ENCODE results near the gene HLCS. TPM values are rescaled to one million over a fixed set of nuclear protein-coding genes. Genes with fewer than 3 reads are reported as not detected.

The HLCS gene
- total and polyA plus RNA-seq, 2 of the 4 experiments (the other 2 are of a cell fraction): 10.6 to 21.0 TPM

DNA sequence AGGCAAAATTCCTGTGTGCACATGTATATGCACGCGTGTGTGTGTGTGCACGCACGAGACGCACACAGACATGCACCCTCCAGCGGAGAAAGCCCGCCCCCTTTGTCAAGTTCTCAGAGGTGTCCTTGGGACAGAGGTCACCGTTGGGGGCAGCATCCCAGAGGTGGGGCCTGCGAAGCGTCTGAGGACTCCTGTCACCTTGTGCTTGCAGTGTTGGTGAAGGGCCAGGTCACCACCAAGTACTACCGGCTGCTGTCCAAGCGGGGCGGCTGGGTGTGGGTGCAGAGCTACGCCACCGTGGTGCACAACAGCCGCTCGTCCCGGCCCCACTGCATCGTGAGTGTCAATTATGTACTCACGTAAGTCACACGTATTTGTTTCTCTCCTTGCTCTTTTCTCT is 225.0 kb downstream of the HLCS start:
- Histone ChIP-seq H3K79me1 (ENCODE audit: low read depth in 1 of 2, low read length in 2 of 2) (no peaks in the 10 kb centered on the region; a peak in 1 of 4 replicates), H2BK120ac (ENCODE audit: low read depth, low read length) (no peak overlapping the region), H4K5ac (ENCODE audit: low read depth, low read length) (no peak overlapping the region), H3K56ac (ENCODE audit: extremely low read depth, insufficient read depth, low read length) (no peak overlapping the region), H3K9me1 (ENCODE audit: insufficient read depth, low read length) (0 out of 2 replicates have a peak, but pooled peaks cover 2% of the 10 kb centered on the region), H4K20me1 (ENCODE audit: insufficient read depth, low read length) (no peaks in the 10 kb centered on the region), H2BK20ac (ENCODE audit: low read depth, low read length) (no peak overlapping the region), H3K36me3 (ENCODE audit: control insufficient read depth, insufficient read depth, low read length) (no peaks in the 10 kb centered on the region), H2BK15ac (ENCODE audit: low read depth, low read length) (no peak overlapping the region), H2BK5ac (ENCODE audit: low read depth, low read length, poor library complexity, severe bottlenecking) (no peak overlapping the region), H3K4me1 (ENCODE audit: control insufficient read depth, insufficient read depth, low read length) (no peaks in the 10 kb centered on the region), H4K91ac (ENCODE audit: insufficient read depth, low read depth, low read length) (no peak overlapping the region), H3K9ac (ENCODE audit: low read depth, low read length) (no peak overlapping the region), H3K18ac (ENCODE audit: low read depth, low read length) (no peak overlapping the region), H3K23ac (ENCODE audit: low read depth, low read length) (no peak overlapping the region), H3K27ac (ENCODE audit: insufficient read depth, low read length) (no peak overlapping the region), H3K27me3 (ENCODE audit: control insufficient read depth, insufficient read depth, low read length) (peaks cover 12% of the 10 kb centered on the region), H3K9me3 (ENCODE audit: control insufficient read depth, insufficient read depth, low read length) (no peaks in the 10 kb centered on the region), H3K4ac (ENCODE audit: low read depth, low read length) (no peak overlapping the region), H2AK5ac (ENCODE audit: low read depth, low read length) (no peak overlapping the region), H2AFZ (replicated peaks; ENCODE audit: low read length, poor library complexity) (no peak overlapping the region), H3K4me3 (ENCODE audit: insufficient read depth, low read depth, low read length) (no peak overlapping the region), H3K14ac (replicated peaks; ENCODE audit: low read depth, low read length) (no peak overlapping the region), H2AK9ac (replicated peaks; ENCODE audit: low read depth, low read length, poor library complexity) (no peak overlapping the region), H3K4me2 (ENCODE audit: low read depth, low read length) (no peak overlapping the region), H4K8ac (ENCODE audit: low read depth in 2 of 2, low read length in 2 of 2) (no peak overlapping the region)
- dilution Hi-C loops (cut with HindIII; ENCODE audit: low sequenced_read_pairs, unreplicated experiment) (no loop called here), intact Hi-C loops (cut with micrococcal nuclease) (loop anchor here (10.0 kb wide), 1 partner anchor 237 kb away; no protein-coding TSS in a partner anchor), in situ Hi-C loops (cut with MboI; ENCODE audit: low sequenced_read_pairs) (loop anchor here (5.0 kb wide), 1 partner anchor 186 kb away; no protein-coding TSS in a partner anchor)
- ChIA-PET CTCF (no interaction called here), POLR2A (ENCODE audit: unreplicated experiment) (no interaction called here)
- DNase-seq (no peak), ATAC-seq (ENCODE audit: low read depth) (no peak)
- BruUV-seq (replicated peaks): no TSS peak
- 89% methylated on average over 15 of the region's 21 CpGs; no CpG with 5 or more reads in 1 of the 2 experiments for WGBS, 2 experiments (ENCODE audit: extremely low coverage in 2 of 2, insufficient read length in 1 of 2)
- TF ChIP-seq FOS (IDR thresholded peaks at IDR 0.05; ENCODE audit: low read depth, low read length): no peak
- TF ChIP-seq MXI1 (IDR thresholded peaks at IDR 0.05; ENCODE audit: borderline replicate concordance, low read depth, low read length): no peak
- no peak for TF ChIP-seq MAZ (IDR thresholded peaks at IDR 0.05; ENCODE audit: borderline replicate concordance, low read depth, low read length)
- TF ChIP-seq, protein P1, sequence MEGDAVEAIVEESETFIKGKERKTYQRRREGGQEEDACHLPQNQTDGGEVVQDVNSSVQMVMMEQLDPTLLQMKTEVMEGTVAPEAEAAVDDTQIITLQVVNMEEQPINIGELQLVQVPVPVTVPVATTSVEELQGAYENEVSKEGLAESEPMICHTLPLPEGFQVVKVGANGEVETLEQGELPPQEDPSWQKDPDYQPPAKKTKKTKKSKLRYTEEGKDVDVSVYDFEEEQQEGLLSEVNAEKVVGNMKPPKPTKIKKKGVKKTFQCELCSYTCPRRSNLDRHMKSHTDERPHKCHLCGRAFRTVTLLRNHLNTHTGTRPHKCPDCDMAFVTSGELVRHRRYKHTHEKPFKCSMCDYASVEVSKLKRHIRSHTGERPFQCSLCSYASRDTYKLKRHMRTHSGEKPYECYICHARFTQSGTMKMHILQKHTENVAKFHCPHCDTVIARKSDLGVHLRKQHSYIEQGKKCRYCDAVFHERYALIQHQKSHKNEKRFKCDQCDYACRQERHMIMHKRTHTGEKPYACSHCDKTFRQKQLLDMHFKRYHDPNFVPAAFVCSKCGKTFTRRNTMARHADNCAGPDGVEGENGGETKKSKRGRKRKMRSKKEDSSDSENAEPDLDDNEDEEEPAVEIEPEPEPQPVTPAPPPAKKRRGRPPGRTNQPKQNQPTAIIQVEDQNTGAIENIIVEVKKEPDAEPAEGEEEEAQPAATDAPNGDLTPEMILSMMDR (conservative IDR thresholded peaks at IDR 0.05; ENCODE audit: low read depth, low read length): no peak
- TF ChIP-seq POLR2A (IDR thresholded peaks at IDR 0.05; ENCODE audit: low read depth, low read length): no peak
- TF ChIP-seq CEBPB (IDR thresholded peaks at IDR 0.05; ENCODE audit: low read depth, low read length): no peak

Measured in IMR-90 (cell line).